Keratinocyte (primary cell): ENCODE measurements around the gene ITIH5. TPM values are rescaled to one million over a fixed set of nuclear protein-coding genes. Genes with fewer than 3 reads are reported as not detected.
"Not testable (repeated sequence)": the region's sequence is repeated elsewhere in the genome, so short reads cannot be mapped to it uniquely, and the experiment has no call there.

ENCODE experiments used
- DNase-seq: peaks from one replicate; pipeline ENCODE4 v3.0.0-alpha.2; 2011; ENCODE audit warnings: low read depth, missing footprints, low spot score
- FAIRE-seq: peaks from 2 replicates; lab custom pipeline; 2011; peaks lifted over from hg19 to GRCh38; lab: Jason Lieb, UNC
- H2AFZ ChIP-seq: 2 replicates; pipeline ENCODE4 v1.6.0; 2012; ENCODE audit warnings: low read length, control low read depth, inconsistent platforms; ENCODE audit not compliant: control insufficient read depth
- H3K27ac ChIP-seq: 2 replicates; pipeline ENCODE4 v1.5.1; 2011; ENCODE audit warnings: low read length; ENCODE audit not compliant: control insufficient read depth, insufficient read depth
- H3K27me3 ChIP-seq: 3 replicates; pipeline ENCODE4 v1.6.0; 2011; ENCODE audit warnings: low read length; ENCODE audit not compliant: control insufficient read depth, insufficient read depth; ENCODE audit errors: extremely low read depth
- H3K36me3 ChIP-seq, 2 experiments: 2 replicates in 1 of 2; 3 replicates in 1 of 2; pipeline ENCODE4 v1.5.1; 2011; ENCODE audit warnings: low read length in 2 of 2, mild to moderate bottlenecking in 1 of 2; ENCODE audit not compliant: control insufficient read depth in 2 of 2, insufficient read depth in 2 of 2; ENCODE audit errors: extremely low read depth in 1 of 2
- H3K4me1 ChIP-seq: 3 replicates; pipeline ENCODE4 v1.5.1; 2011; ENCODE audit warnings: low read length; ENCODE audit not compliant: control insufficient read depth, insufficient read depth; ENCODE audit errors: extremely low read depth
- H3K4me2 ChIP-seq: 3 replicates; pipeline ENCODE4 v1.6.0; 2011; ENCODE audit warnings: low read depth, low read length; ENCODE audit not compliant: control insufficient read depth, insufficient read depth; ENCODE audit errors: extremely low read depth
- H3K4me3 ChIP-seq, 3 experiments: fragments of 200-600 bp in 1 of 3; sonication (generic) in 1 of 3; 2 replicates in 2 of 3; 3 replicates in 1 of 3; pipeline ENCODE4 v1.5.1; 2011 to 2016; ENCODE audit warnings: low read length in 3 of 3, mild to moderate bottlenecking in 3 of 3, control low read depth in 2 of 3, inconsistent platforms in 1 of 3, low read depth in 1 of 3, mixed read lengths in 1 of 3, mixed run types in 1 of 3, moderate library complexity in 1 of 3; ENCODE audit not compliant: control insufficient read depth in 2 of 3, insufficient read depth in 2 of 3; ENCODE audit errors: extremely low read depth in 1 of 3
- H3K79me2 ChIP-seq: 2 replicates; pipeline ENCODE4 v1.6.0; 2012; ENCODE audit warnings: low read length; ENCODE audit not compliant: control insufficient read depth, insufficient read depth
- H3K9ac ChIP-seq: 3 replicates; pipeline ENCODE4 v1.6.0; 2011; ENCODE audit warnings: low read length; ENCODE audit not compliant: control insufficient read depth, insufficient read depth; ENCODE audit errors: extremely low read depth
- H3K9me1 ChIP-seq: 3 replicates; pipeline ENCODE4 v1.6.0; 2011; ENCODE audit warnings: low read length; ENCODE audit not compliant: control insufficient read depth, insufficient read depth; ENCODE audit errors: extremely low read depth
- H3K9me3 ChIP-seq: 2 replicates; pipeline ENCODE4 v1.5.1; 2012; ENCODE audit warnings: low read depth, low read length; ENCODE audit not compliant: control insufficient read depth
- H4K20me1 ChIP-seq: 3 replicates; pipeline ENCODE4 v1.6.0; 2011; ENCODE audit warnings: low read length; ENCODE audit not compliant: control insufficient read depth, insufficient read depth; ENCODE audit errors: extremely low read depth
- dilution Hi-C: fragments of 300-500 bp; cut with MboI; formaldehyde crosslinking; loops from one replicate; pipeline ENCODE4 v1.7.0; 2020; ENCODE audit warnings: low sequenced_read_pairs; ENCODE audit not compliant: extremely low pct_ligation_motif_present
- polyA plus RNA-seq, 5 experiments: library from polyadenylated mRNA; depleted of rRNA in 3 of 5; stranded (reverse) in 3 of 5; stranded (forward) in 1 of 5; unstranded in 1 of 5; fragments of >200 nt; gene quantifications; 1 replicate in 1 of 5; 2 replicates in 3 of 5; 3 replicates in 1 of 5; pipeline versions ENCODE4 v1.2.1 to v1.2.3, GENCODE V29; 2011 to 2012; ENCODE audit warnings: missing spikeins in 2 of 5, low read depth in 1 of 5, low replicate concordance in 1 of 5
- TF ChIP-seq, protein P1 (sequence below), 3 experiments: IDR thresholded peaks in 1 of 3; conservative IDR thresholded peaks in 1 of 3; optimal IDR thresholded peaks in 1 of 3; 2 replicates in 2 of 3; 3 replicates in 1 of 3; pipeline versions ENCODE3 to v1.5.1; 2011; ENCODE audit warnings: low read length in 3 of 3, mild to moderate bottlenecking in 3 of 3, moderate library complexity in 2 of 3, control low read depth in 1 of 3, inconsistent platforms in 1 of 3; ENCODE audit not compliant: insufficient read depth in 2 of 3; ENCODE audit errors: extremely low read depth in 1 of 3

The ITIH5 gene
- polyA plus RNA-seq, 1 donor (not counting 4 experiments of a cell fraction or from before 2014, with no cell fraction given) = not detected

DNA sequence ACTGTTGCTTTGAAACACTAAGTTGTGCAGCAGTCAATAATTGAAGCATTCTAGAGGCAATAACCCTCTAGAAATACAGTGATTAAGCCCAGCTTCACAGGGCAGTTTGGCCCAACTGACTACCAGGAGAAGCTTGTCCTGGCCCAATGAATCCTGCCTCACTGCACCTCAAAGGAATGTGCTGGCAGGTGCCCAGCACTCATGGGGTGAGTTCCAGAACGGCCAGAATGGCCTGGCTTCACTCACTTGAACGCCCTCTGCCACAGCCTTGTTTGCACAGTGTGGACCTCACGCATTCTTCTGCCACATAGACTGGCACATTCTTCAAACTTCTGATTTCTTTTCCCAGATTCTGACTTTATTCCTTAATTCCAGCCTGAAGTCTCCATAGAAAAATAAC lies 29.8 kb upstream of the ITIH5 start:
- DNase-seq = no peak
- H3K4me1 ChIP-seq = no peaks in the 10 kb centered on the region
- no peaks in the 10 kb centered on the region for H3K27me3 ChIP-seq
- no peaks in the 10 kb centered on the region for H3K79me2 ChIP-seq
- TF ChIP-seq, protein P1, sequence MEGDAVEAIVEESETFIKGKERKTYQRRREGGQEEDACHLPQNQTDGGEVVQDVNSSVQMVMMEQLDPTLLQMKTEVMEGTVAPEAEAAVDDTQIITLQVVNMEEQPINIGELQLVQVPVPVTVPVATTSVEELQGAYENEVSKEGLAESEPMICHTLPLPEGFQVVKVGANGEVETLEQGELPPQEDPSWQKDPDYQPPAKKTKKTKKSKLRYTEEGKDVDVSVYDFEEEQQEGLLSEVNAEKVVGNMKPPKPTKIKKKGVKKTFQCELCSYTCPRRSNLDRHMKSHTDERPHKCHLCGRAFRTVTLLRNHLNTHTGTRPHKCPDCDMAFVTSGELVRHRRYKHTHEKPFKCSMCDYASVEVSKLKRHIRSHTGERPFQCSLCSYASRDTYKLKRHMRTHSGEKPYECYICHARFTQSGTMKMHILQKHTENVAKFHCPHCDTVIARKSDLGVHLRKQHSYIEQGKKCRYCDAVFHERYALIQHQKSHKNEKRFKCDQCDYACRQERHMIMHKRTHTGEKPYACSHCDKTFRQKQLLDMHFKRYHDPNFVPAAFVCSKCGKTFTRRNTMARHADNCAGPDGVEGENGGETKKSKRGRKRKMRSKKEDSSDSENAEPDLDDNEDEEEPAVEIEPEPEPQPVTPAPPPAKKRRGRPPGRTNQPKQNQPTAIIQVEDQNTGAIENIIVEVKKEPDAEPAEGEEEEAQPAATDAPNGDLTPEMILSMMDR (optimal IDR thresholded peaks at IDR 0.05 in 1 of 3, IDR thresholded peaks at IDR 0.05 in 1 of 3, conservative IDR thresholded peaks at IDR 0.05 in 1 of 3; ENCODE audit: extremely low read depth in 1 of 3, insufficient read depth in 2 of 3, low read length in 3 of 3) = no peak
- H3K27ac ChIP-seq = no peak overlapping the region
- H3K4me2 ChIP-seq = no peak overlapping the region
- no peak overlapping the region for H3K9ac ChIP-seq
- H3K36me3 ChIP-seq = no peaks in the 10 kb centered on the region
- no peaks in the 10 kb centered on the region for H4K20me1 ChIP-seq
- H3K4me3 ChIP-seq = no peak overlapping the region
- H3K9me3 ChIP-seq = peaks cover 2% of the 10 kb centered on the region
- no peak overlapping the region for H2AFZ ChIP-seq
- H3K9me1 ChIP-seq = no peaks in the 10 kb centered on the region
- dilution Hi-C loops = no loop called here
- FAIRE-seq = no peak

- H3K36me3 ChIP-seq, H3K27me3 ChIP-seq, H3K9me3 ChIP-seq, H4K20me1 ChIP-seq, H3K27ac ChIP-seq, DNase-seq, H3K4me3 ChIP-seq, H2AFZ ChIP-seq, H3K9me1 ChIP-seq, H3K4me1 ChIP-seq, FAIRE-seq, dilution Hi-C loops, H3K79me2 ChIP-seq, H3K9ac ChIP-seq, H3K4me2 ChIP-seq: not testable (repeated sequence)
Observed at GRCh38 chr10:7693194-7693593, 26.4 kb upstream of the ITIH5 start.

- H3K9me3 ChIP-seq, H3K4me1 ChIP-seq, FAIRE-seq, H3K9ac ChIP-seq, H3K4me2 ChIP-seq, H3K27me3 ChIP-seq, H4K20me1 ChIP-seq, H3K79me2 ChIP-seq, H3K4me3 ChIP-seq, H3K36me3 ChIP-seq, DNase-seq, H3K27ac ChIP-seq, dilution Hi-C loops, H3K9me1 ChIP-seq, H2AFZ ChIP-seq: not testable (repeated sequence)
Observed at GRCh38 chr10:7692368-7692767, 25.6 kb upstream of the ITIH5 start.

DNA sequence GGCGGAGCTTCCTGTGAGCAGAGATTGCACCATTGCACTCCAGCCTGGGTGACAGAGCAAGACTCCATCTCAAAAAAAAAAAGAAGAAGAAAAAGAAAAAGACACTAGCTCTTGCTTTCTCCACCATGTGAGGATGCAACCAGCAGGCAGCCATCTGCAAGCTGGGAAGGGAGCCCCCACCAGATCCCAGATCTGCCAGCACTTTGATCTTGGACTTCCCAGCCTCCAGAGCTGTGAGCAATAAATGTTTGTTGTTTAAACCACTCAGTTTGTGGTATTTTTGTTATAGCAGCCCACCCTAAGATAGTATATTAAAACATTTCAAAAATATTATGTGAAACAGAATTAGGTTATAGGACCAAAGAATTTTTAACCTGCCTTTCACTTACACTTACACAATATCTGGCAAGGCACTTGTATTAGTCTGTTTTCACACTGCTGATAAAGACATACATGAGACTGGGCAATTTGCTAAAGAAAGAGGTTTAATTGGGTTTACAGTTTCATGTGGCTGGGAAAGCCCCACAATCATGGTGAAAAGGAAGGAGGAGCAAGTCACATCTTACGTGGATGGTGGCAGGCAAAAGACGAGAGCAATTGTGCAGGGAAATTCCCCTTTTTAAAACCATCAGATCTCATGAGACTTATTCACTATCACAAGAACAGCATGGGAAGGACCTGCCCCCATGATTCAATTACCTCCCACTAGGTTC lies 24.3 kb upstream of the ITIH5 start:
- H3K4me3 ChIP-seq, H3K4me1 ChIP-seq, H3K9me3 ChIP-seq, DNase-seq, H3K4me2 ChIP-seq, FAIRE-seq, H2AFZ ChIP-seq, H3K9me1 ChIP-seq, H4K20me1 ChIP-seq, H3K27ac ChIP-seq, H3K79me2 ChIP-seq, H3K36me3 ChIP-seq, dilution Hi-C loops, H3K9ac ChIP-seq, H3K27me3 ChIP-seq: not testable (repeated sequence)
